DMS114 treated with DMSO at 0.1 percent for 48 hours (cell line): ENCODE results near the gene TSPAN11.

Experiments used
- DNase-seq: peaks from one replicate; lab custom pipeline; 2025; ENCODE audit not compliant: unreplicated experiment; lab: John Stamatoyannopoulos, UW

The TSPAN11 gene

DNA sequence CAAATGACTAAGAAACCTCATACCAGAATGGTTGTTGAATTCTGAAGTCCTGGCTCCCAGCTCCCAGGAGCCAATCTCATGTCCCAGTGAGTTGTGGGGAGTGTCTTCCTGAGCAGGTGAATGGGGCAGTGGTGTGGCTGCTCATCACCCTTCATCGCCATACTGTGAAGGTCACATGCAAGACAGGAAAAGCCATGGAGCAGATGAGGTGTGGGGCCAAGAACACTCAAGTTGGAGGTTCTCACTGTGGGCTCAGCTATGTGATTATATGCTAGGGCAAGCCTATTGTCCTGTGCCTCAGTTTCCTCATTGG is 16.6 kb upstream of the TSPAN11 start:
- no peak for DNase-seq

DNA sequence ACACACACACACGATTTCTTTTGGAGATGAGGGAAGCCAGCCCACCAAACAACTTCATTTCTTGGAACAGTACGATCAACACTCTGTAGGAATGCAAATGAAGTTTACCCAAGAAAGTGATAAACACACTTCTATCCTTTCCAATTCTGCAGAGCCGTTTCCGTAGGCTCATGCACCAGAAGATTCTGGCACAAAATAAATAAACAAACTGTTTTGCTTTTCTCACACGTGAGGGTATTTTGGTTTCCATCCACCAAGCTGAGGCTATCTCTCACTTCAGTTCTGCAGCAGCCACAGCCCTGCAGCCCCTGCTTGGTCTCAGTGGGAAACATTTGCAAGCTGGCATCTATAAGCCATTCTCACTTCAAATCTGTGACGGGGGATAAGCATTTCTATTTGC is 15.3 kb upstream of the TSPAN11 start:
- DNase-seq = no peak

GRCh38 chr12:30913323-30913722 is 13.2 kb upstream of the TSPAN11 start:
- DNase-seq = no peak

DNA sequence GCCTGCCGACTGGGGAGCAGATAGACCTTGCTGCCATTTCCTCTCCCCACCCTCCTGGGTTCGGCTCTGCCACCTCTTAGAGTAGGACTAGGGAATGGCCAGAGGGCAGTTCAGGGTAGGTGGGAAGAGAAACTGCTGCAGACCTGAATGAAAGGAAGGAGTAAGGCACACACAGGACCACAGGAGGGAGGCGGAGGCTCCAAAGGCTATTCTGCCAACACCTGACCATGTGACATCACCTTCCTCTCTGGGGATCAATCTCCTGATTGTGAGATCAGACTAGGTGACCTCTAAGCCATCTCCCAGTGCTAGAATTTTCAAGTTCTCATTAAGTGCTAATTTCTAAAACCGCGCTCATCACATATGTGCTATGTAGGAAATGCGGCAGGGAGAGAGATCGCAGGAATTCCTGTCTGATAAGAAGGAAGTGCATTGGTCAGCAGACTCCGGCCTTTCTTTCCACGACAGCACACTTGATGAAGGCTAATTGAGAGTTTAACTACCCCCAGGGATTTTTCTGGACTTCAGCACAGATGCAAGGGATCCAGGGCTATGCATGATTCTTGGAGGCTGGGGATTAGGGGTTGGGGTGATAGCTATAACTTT is 11.5 kb upstream of the TSPAN11 start:
- no peak for DNase-seq

DNA sequence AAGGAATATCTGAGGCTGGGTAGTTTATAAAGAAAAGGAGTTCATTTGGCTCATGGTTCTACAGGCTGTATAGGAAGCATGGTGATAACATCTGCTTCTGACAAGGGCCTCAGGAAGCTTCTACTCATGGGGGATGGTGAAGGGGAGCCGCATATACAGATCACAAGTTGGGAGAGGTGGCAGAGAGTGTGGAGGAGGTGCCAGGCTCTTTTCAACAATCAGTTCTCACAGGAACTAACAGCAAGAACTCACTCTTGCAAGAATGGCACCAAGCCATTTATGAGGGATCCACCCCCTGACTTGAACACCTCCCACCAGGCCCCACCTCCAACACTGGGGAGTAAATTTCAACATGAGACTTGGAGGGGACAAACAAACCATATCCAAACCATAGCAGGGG is 3.5 kb upstream of the TSPAN11 start:
- DNase-seq = no peak

DNA sequence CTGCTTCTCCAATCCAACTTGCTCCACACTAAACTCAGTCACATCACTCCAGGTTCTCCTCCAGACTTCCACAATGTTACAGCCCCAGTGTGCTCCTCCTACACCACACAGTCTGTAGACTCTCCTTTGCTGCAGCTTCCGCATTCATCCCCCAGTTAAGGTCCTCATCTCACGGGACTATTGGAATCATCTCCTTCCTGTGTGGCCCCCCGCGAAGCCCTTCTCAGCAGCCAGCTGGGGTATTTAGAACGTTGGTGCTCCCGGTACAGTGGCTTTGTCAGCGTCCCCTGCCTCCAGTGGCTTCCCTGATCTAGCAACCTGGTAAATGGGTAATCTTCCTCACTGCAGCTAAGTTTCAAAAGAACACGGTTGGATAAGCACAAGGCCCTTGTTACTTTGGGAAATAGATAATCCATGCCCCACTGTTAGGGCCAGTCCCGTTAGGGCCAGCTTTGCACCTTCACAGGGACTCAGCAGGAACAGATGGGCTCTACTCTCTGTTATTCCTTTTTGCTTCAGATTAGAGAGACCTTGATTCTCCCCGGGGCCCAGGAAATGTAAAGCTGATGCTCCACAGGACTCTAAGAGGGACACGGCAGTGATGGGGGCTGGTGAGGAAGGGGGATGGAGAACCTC is 823 bp upstream of the TSPAN11 start:
- DNase-seq = no peak

GRCh38 chr12:30927222-30927611 is 669 bp downstream of the TSPAN11 start:
- no peak for DNase-seq

DNA sequence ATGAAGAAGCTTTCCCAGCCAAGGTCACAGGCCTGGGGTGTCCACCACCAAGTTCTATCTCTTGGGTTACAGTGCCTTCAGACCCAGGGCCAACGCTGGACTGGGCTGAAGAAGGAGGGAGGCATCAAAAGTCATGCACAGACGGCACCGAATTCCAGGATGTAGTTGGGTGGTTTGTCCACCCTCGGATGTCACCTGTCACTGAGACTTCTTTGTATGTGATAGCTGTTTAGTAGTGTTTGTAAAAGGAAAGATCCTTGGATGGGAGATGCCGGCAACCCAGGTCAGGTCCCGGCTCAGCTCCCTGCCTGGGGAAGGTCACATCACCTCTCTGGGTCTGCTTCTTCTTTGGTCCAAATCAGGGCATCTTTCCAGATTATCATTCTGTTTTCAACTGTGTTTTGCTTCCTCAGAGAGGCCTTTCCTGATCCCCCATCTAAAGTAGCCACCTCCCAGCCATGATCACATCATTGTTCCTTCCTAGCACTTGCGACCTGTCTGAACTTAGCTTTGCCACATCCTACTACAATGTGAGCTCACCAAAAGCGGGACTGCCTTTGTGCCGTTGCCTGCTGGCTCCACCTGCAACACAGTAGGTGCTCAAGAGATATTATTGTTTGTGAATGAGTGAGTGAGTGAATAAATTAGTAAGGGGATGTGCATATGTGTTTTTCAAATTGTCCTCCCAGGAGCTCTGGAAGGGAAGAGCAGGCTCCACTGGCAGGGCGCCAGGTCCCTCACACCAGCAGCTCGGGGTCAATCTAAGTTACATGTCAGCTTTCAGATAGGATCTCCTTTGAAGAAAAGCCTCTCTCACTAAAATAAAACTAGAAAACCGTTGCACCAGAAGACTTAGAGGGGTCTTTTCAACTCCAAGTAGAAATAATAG is 2.1 kb downstream of the TSPAN11 start:
- DNase-seq = no peak

GRCh38 chr12:30930238-30930637 is 3.7 kb downstream of the TSPAN11 start:
- DNase-seq = no peak

- no peak for DNase-seq
Observed at GRCh38 chr12:30930641-30931040, 4.1 kb downstream of the TSPAN11 start.

GRCh38 chr12:30932881-30933280 is 6.3 kb downstream of the TSPAN11 start:
- no peak for DNase-seq

- no peak for DNase-seq
Observed at GRCh38 chr12:30934811-30935210, 8.3 kb downstream of the TSPAN11 start.

DNA sequence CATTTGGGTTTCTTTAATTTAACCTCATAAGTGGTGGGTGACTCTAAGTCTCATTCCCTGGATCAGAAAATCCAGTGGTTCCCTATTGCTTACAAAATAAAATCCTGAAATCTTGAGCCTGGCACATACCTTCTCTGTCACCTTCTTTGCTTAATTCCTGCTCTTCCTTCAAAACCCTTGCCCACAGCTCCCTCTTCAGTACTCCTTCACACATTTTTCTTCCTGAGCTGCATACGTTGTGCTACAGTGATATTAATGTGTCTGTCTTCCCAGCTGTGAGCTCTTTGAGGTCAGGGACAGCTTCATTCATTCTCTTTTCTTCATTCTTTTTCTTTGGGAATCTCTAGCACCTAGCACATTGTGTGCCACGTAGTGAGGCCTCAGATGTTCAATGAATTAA is 9.5 kb downstream of the TSPAN11 start:
- no peak for DNase-seq

- DNase-seq = no peak
Observed at GRCh38 chr12:30939234-30939633, 12.7 kb downstream of the TSPAN11 start.

DNA sequence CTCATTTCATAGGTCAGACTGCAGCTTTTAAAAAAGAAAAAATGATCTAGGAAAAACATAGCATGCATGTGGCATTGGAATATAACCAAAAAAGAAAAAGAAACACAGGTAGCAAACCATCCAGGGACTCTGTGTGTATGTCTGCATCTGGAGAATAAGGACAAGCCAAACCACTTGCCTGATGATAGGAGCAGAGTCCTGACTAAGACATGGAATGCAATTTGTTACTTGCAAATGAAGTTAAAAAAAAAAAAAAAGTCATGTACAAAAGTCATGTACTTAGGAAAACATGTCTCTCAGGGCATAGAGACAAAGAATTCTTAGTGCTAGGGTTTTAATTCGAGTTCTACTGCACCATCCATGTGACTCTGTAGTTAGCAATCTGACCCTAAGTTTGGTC is 15.9 kb downstream of the TSPAN11 start:
- DNase-seq = no peak

DNA sequence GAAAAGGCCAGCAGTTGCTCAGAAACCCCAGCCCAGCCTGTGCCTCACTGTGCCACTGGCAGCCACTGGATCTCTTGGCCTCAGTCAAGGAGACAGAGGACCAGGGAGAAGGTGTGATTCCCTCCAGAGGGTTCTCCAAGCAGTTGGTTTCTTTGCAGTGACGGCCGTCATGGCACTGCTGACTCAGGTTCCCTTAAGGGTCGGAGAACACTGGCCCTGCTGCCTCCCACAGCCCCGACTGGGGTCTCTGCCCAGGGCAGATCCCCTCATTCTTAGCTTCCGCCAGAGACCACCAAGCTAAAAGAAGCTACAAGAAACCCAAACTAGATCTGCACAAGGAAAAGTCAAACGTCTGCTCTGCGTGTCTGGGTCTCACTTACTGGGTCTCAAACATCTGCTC is 16.4 kb downstream of the TSPAN11 start:
- no peak for DNase-seq

- no peak for DNase-seq
Observed at GRCh38 chr12:30945443-30946164, 19.1 kb downstream of the TSPAN11 start.

DNA sequence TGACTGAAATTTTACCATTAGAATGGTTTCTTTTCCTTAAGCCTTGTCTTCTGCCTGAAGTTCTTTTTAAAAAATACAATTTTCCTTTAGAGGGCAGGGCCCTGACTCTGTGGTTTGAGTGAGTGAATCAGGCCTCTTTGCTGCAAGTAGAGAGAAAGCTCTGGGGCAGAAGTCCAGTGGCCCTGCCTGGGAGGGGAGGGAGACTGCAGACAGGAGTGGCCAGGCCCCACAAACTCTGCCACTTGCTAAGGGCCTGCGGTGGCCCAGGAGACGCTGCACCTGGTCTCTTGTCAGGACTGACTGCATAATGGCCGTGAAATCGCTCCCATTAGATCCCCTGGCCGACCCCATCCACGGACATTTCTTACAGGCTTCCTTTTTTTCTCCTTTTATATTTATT is 25.5 kb downstream of the TSPAN11 start:
- DNase-seq = no peak

GRCh38 chr12:30953257-30953656 is 26.7 kb downstream of the TSPAN11 start:
- DNase-seq = no peak

DNA sequence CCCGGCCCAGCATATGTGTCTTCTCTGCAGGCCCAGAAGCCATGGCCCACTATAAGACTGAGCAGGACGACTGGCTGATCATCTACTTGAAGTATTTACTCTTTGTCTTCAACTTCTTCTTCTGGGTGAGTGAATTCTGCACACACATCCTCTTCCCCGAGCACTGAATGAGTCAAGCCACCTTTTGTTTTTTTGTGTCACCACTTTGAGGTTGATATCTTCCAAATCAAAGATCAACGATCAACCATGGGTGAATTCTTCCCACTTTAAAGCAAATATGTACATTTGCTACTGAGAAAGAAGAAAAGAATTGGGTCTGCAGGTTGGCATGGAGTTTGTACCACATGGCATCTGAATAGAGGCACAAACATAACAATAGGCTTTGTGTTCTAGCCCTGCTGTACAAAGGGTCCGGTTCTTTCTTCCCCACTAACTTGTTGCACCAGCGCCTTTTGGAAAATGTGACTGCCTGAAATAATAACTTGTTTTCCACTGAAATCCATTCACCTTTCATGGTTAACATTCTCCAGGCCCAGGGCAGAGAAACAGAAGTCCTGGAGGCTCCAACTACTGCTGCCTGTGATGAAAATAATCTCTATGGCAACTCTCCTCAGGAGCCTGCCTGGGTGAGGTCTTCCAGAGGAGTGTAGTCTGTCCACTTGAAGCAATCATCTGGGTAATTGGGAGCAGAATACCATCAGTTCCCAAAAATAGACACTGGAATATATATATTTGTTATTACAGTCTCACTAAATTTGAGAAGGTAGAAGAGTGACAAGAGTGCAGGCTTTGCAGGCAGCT is 27.6 kb downstream of the TSPAN11 start:
- DNase-seq = no peak

DNA sequence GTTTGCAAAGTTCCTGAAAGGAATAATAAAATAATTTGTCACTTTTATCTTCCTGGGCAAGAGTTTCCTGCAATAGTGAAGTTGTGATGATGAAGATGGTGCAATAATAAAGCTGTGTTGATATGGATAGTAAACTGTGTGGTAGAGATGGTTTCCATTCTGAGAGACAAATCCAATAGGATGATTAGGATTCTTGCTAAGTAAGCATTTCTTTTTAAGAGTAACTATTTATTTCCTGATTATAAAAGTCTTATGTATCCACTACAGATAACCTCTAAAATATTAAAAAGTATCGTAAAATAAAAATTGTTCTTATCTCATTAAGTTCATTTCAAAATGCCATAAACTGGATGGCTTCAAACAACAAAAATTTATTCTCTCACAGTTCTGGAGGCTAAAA is 28.7 kb downstream of the TSPAN11 start:
- DNase-seq = no peak
